ENCODE data around the gene MLXIP. TPM values are rescaled to one million over a fixed set of nuclear protein-coding genes. Genes with fewer than 3 reads are reported as not detected.

The MLXIP gene
- total RNA-seq, 3 donors from 2014 or later, result 194 to 230 (median 201) TPM

GRCh38 chr12:122057007-122057735, 21.4 kb upstream of the MLXIP start:
- TF ChIP-seq CTCF (IDR thresholded peaks at IDR 0.05), result no peak
- Histone ChIP-seq H3K36me3 (ENCODE audit: low read depth) (peaks cover 3% of the 10 kb centered on the region), H3K4me1 (ENCODE audit: low read depth) (peaks cover 11% of the 10 kb centered on the region), H3K4me3 (no peak overlapping the region), H3K9me3 (no peaks in the 10 kb centered on the region)
- ATAC-seq, result no peak
- no peak for DNase-seq
- intact Hi-C loops (cut with DNase I, micrococcal nuclease), result no loop called here

GRCh38 chr12:122057769-122058168, 20.8 kb upstream of the MLXIP start:
- Histone ChIP-seq H3K4me1 (ENCODE audit: low read depth) (peaks cover 17% of the 10 kb centered on the region), H3K9me3 (no peaks in the 10 kb centered on the region), H3K4me3 (no peak overlapping the region), H3K36me3 (ENCODE audit: low read depth) (peaks cover 3% of the 10 kb centered on the region)
- no peak for ATAC-seq
- no peak for TF ChIP-seq CTCF (IDR thresholded peaks at IDR 0.05)
- intact Hi-C loops (cut with DNase I, micrococcal nuclease), result no loop called here
- no peak for DNase-seq

- Histone ChIP-seq H3K4me1 (ENCODE audit: low read depth) (peaks cover 26% of the 10 kb centered on the region), H3K36me3 (ENCODE audit: low read depth) (peaks cover 3% of the 10 kb centered on the region), H3K4me3 (no peak overlapping the region), H3K9me3 (no peaks in the 10 kb centered on the region)
- ATAC-seq (no peak), DNase-seq (no peak)
- intact Hi-C loops (cut with DNase I, micrococcal nuclease), result no loop called here
- TF ChIP-seq CTCF (IDR thresholded peaks at IDR 0.05), result no peak
These were observed 19.9 kb upstream of the MLXIP start for GRCh38 chr12:122058549-122059149.

- Histone ChIP-seq H3K9me3 (no peaks in the 10 kb centered on the region), H3K36me3 (ENCODE audit: low read depth) (peaks cover under 1% of the 10 kb centered on the region), H3K4me1 (ENCODE audit: low read depth) (peaks cover 31% of the 10 kb centered on the region), H3K4me3 (no peak overlapping the region)
- ATAC-seq, result no peak
- intact Hi-C loops (cut with DNase I, micrococcal nuclease), result no loop called here
- TF ChIP-seq CTCF (IDR thresholded peaks at IDR 0.05), result no peak
- DNase-seq, result no peak
These were observed 19.2 kb upstream of the MLXIP start for GRCh38 chr12:122059203-122059960.

- no peaks in the 10 kb centered on the region for H3K36me3 ChIP-seq (ENCODE audit: low read depth)
- ATAC-seq (no peak), DNase-seq (no peak)
- no peaks in the 10 kb centered on the region for H3K9me3 ChIP-seq
- H3K4me3 ChIP-seq, result no peak overlapping the region
- H3K4me1 ChIP-seq (ENCODE audit: low read depth), result peaks cover 29% of the 10 kb centered on the region
- intact Hi-C loops (cut with DNase I, micrococcal nuclease), result no loop called here
- TF ChIP-seq CTCF (IDR thresholded peaks at IDR 0.05), result no peak
These were observed 18.5 kb upstream of the MLXIP start for GRCh38 chr12:122060081-122060501.

Data from mucosa of descending colon (tissue), 3 donors.